ENCODE results near the gene FARS2. TPM values are rescaled to one million over a fixed set of nuclear protein-coding genes. Genes with fewer than 3 reads are reported as not detected.
"Not testable (repeated sequence)": the region's sequence is repeated elsewhere in the genome, so short reads cannot be mapped to it uniquely, and the experiment has no call there.

Gene FARS2
- polyA plus RNA-seq, 4 donors: 13.9 to 21.7 (median 19.6) TPM

- no peak for DNase-seq (ENCODE audit: low read depth in 4 of 4, low spot score in 3 of 4)
Observed at GRCh38 chr6:5674721-5675120, 413.4 kb downstream of the FARS2 start.

GRCh38 chr6:5676701-5677100 lies 415.4 kb downstream of the FARS2 start:
- DNase-seq (ENCODE audit: low read depth in 4 of 4, low spot score in 3 of 4): no peak

- no peak for DNase-seq (ENCODE audit: low read depth in 4 of 4, low spot score in 3 of 4)
Observed at GRCh38 chr6:5677219-5678000, 416.1 kb downstream of the FARS2 start.

- DNase-seq (ENCODE audit: low read depth in 4 of 4, low spot score in 3 of 4): no peak
Observed at GRCh38 chr6:5679270-5679669, 418.0 kb downstream of the FARS2 start.

GRCh38 chr6:5679691-5680090 lies 418.4 kb downstream of the FARS2 start:
- no peak for DNase-seq (ENCODE audit: low read depth in 4 of 4, low spot score in 3 of 4)

- no peak for DNase-seq (ENCODE audit: low read depth in 4 of 4, low spot score in 3 of 4)
Observed at GRCh38 chr6:5680095-5680494, 418.8 kb downstream of the FARS2 start.

- DNase-seq (ENCODE audit: low read depth in 4 of 4, low spot score in 3 of 4): no peak
Observed at GRCh38 chr6:5681480-5681879, 420.2 kb downstream of the FARS2 start.

- DNase-seq (ENCODE audit: low read depth in 4 of 4, low spot score in 3 of 4): no peak
Observed at GRCh38 chr6:5682530-5682929, 421.2 kb downstream of the FARS2 start.

GRCh38 chr6:5683747-5684146 lies 422.4 kb downstream of the FARS2 start:
- not testable (repeated sequence) for DNase-seq (ENCODE audit: low read depth in 4 of 4, low spot score in 3 of 4)

GRCh38 chr6:5684320-5685053 lies 423.2 kb downstream of the FARS2 start:
- DNase-seq (ENCODE audit: low read depth in 4 of 4, low spot score in 3 of 4): no peak

- no peak for DNase-seq (ENCODE audit: low read depth in 4 of 4, low spot score in 3 of 4)
Observed at GRCh38 chr6:5693225-5694145, 432.2 kb downstream of the FARS2 start.

GRCh38 chr6:5695260-5696245 lies 434.2 kb downstream of the FARS2 start:
- no peak for DNase-seq (ENCODE audit: low read depth in 4 of 4, low spot score in 3 of 4)

- no peak for DNase-seq (ENCODE audit: low read depth in 4 of 4, low spot score in 3 of 4)
Observed at GRCh38 chr6:5697508-5697907, 436.2 kb downstream of the FARS2 start.

GRCh38 chr6:5698318-5698717 lies 437.0 kb downstream of the FARS2 start:
- no peak for DNase-seq (ENCODE audit: low read depth in 4 of 4, low spot score in 3 of 4)

- DNase-seq (ENCODE audit: low read depth in 4 of 4, low spot score in 3 of 4): not testable (repeated sequence)
Observed at GRCh38 chr6:5699064-5699463, 437.8 kb downstream of the FARS2 start.

- no peak for DNase-seq (ENCODE audit: low read depth in 4 of 4, low spot score in 3 of 4)
Observed at GRCh38 chr6:5701174-5701573, 439.9 kb downstream of the FARS2 start.

GRCh38 chr6:5704708-5705107 lies 443.4 kb downstream of the FARS2 start:
- DNase-seq (ENCODE audit: low read depth in 4 of 4, low spot score in 3 of 4): no peak

- DNase-seq (ENCODE audit: low read depth in 4 of 4, low spot score in 3 of 4): no peak
Observed at GRCh38 chr6:5705252-5705651, 443.9 kb downstream of the FARS2 start.

- no peak for DNase-seq (ENCODE audit: low read depth in 4 of 4, low spot score in 3 of 4)
Observed at GRCh38 chr6:5706124-5707033, 445.1 kb downstream of the FARS2 start.
